D721Med (cell line): ENCODE measurements around the gene NKD1.
"Not testable (repeated sequence)": the region's sequence is repeated elsewhere in the genome, so short reads cannot be mapped to it uniquely, and the experiment has no call there.

Source experiments
- DNase-seq: peaks from one replicate; pipeline ENCODE4 v3.0.0; 2011; ENCODE audit warnings: low spot score; ENCODE audit not compliant: insufficient read length
- FAIRE-seq: peaks from 2 replicates; lab custom pipeline; 2011; peaks lifted over from hg19 to GRCh38; lab: Jason Lieb, UNC
- CTCF ChIP-seq: IDR thresholded peaks from 2 replicates; pipeline ENCODE4 v1.5.1; 2012; ENCODE audit warnings: mild to moderate bottlenecking, control low read depth; ENCODE audit not compliant: insufficient read depth; ENCODE audit errors: missing control alignments

The NKD1 gene

DNA sequence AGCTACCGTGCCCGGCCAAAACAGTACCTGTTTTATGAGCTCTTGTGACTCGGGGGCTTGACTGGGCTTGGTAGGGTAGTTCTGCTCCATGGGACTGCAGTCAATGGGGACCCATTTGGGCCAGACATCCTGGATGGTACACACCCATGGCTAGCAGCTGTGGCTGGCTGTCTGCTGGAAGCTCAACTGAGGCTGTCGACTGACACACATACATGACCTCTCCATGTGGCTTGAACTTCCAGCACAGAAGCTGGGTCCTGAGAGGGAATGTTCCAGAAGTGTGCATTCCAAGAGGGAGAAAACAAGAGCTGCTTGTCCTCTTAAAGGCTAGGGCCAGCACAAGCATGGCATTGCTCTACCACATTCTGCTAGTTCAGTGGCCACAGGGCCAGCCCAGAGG lies 14.9 kb upstream of the NKD1 start:
- TF ChIP-seq CTCF: no peak
- no peak for FAIRE-seq
- no peak for DNase-seq

- FAIRE-seq: no peak
- TF ChIP-seq CTCF: no peak
- no peak for DNase-seq
Observed at GRCh38 chr16:50534091-50534490, 14.1 kb upstream of the NKD1 start.

GRCh38 chr16:50534556-50534955 lies 13.6 kb upstream of the NKD1 start:
- FAIRE-seq (no peak), DNase-seq (no peak)
- no peak for TF ChIP-seq CTCF

DNA sequence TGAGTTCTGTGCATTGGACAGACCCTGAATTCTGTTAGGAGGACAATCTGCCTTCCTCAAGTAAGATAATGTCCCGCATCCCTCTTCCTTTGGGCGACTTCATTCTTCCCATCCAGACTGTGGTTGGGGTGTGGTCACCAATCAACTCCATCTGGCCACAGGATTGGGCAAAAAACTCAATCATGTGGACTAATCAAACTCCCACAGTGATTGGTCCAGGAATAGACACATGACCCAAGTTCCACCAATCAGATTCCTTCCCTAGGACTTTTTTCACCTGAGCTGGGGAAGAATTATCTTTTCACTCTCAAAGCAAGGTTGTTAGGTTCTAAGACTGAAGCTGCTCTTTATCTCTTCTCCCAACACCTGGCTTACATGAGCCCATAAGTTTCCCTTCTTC lies 13.2 kb upstream of the NKD1 start:
- no peak for DNase-seq
- FAIRE-seq: no peak
- TF ChIP-seq CTCF: no peak

- FAIRE-seq: no peak
- TF ChIP-seq CTCF: no peak
- DNase-seq: no peak
Observed at GRCh38 chr16:50535506-50536257, 12.5 kb upstream of the NKD1 start.

- DNase-seq, FAIRE-seq: not testable (repeated sequence)
Observed at GRCh38 chr16:50536258-50536645, 11.9 kb upstream of the NKD1 start.

- FAIRE-seq (no peak), DNase-seq (no peak)
- no peak for TF ChIP-seq CTCF
Observed at GRCh38 chr16:50537533-50538290, 10.5 kb upstream of the NKD1 start.
